ENCODE data around the gene NPAS4. TPM values are rescaled to one million over a fixed set of nuclear protein-coding genes. Genes with fewer than 3 reads are reported as not detected.

NPAS4 gene
- total RNA-seq, 1 donor from 2014 or later: 0.16 TPM

Small RNA genes lying within 50 kb of the gene (small RNA-seq; reads per million reads assigned to genes)
- gene RF00017: not detected
- not detected for gene RF00416
- gene RNU1-84P: 0.23 reads per million

Other genes starting within 250 kb of the NPAS4 start
- 31.5 TPM for gene KLC2, start 163.3 kb upstream of the NPAS4 start, total RNA-seq
- gene RAB1B, start 152.4 kb upstream of the NPAS4 start, total RNA-seq: 28.9 TPM
- gene CNIH2, start 142.9 kb upstream of the NPAS4 start, total RNA-seq: 33.1 TPM
- 32.4 TPM for gene YIF1A, start 131.9 kb upstream of the NPAS4 start, total RNA-seq
- 6.4 TPM for gene TMEM151A, start 129.1 kb upstream of the NPAS4 start, total RNA-seq
- 1.1 TPM for gene CD248, start 104.0 kb upstream of the NPAS4 start, total RNA-seq
- gene RIN1, start 84.6 kb upstream of the NPAS4 start, total RNA-seq: 0.47 TPM
- gene BRMS1, start 75.9 kb upstream of the NPAS4 start, total RNA-seq: 17.6 TPM
- gene B4GAT1, start 73.4 kb upstream of the NPAS4 start, total RNA-seq: 63.2 TPM
- gene SLC29A2, start 49.3 kb upstream of the NPAS4 start, total RNA-seq: 1.4 TPM
- 13.9 TPM for gene MRPL11, start 17.8 kb downstream of the NPAS4 start, total RNA-seq
- gene PELI3, start 45.9 kb downstream of the NPAS4 start, total RNA-seq: 19.5 TPM
- gene DPP3, start 59.4 kb downstream of the NPAS4 start, total RNA-seq: 35.2 TPM
- gene BBS1, start 89.6 kb downstream of the NPAS4 start, total RNA-seq: 43.2 TPM
- gene ZDHHC24, start 125.0 kb downstream of the NPAS4 start, total RNA-seq: 5.1 TPM
- not detected for gene ACTN3, start 125.9 kb downstream of the NPAS4 start, total RNA-seq
- 39.1 TPM for gene CTSF, start 147.6 kb downstream of the NPAS4 start, total RNA-seq
- 0.62 TPM for gene CCDC87, start 172.0 kb downstream of the NPAS4 start, total RNA-seq
- gene CCS, start 172.2 kb downstream of the NPAS4 start, total RNA-seq: 22.0 TPM
- 31.8 TPM for gene RBM14, start 195.6 kb downstream of the NPAS4 start, total RNA-seq
- 133 TPM for gene RBM4, start 217.7 kb downstream of the NPAS4 start, total RNA-seq

All from occipital lobe (tissue), 2 donors.